ENCODE results near the gene ARHGAP24.
"Not testable (repeated sequence)": the region's sequence is repeated elsewhere in the genome, so short reads cannot be mapped to it uniquely, and the experiment has no call there.

Gene ARHGAP24

GRCh38 chr4:85496933-85497332 lies 22.0 kb downstream of the ARHGAP24 start:
- no peak overlapping the region for H3K4me3 Mint-ChIP-seq
- H3K27me3 Mint-ChIP-seq = no peaks in the 10 kb centered on the region
- H3K4me1 Mint-ChIP-seq (ENCODE audit: low read depth) = no peaks in the 10 kb centered on the region
- H3K27ac Mint-ChIP-seq = no peak overlapping the region
- no peaks in the 10 kb centered on the region for H3K36me3 Mint-ChIP-seq
- H3K9me3 Mint-ChIP-seq (ENCODE audit: low read depth) = peaks cover 3% of the 10 kb centered on the region

- Mint-ChIP-seq H3K4me1 (ENCODE audit: low read depth) (no peaks in the 10 kb centered on the region), H3K27me3 (no peaks in the 10 kb centered on the region), H3K36me3 (no peaks in the 10 kb centered on the region), H3K27ac (no peak overlapping the region), H3K4me3 (no peak overlapping the region), H3K9me3 (ENCODE audit: low read depth) (peaks cover under 1% of the 10 kb centered on the region)
These were observed 23.3 kb downstream of the ARHGAP24 start for GRCh38 chr4:85498068-85498733.

DNA sequence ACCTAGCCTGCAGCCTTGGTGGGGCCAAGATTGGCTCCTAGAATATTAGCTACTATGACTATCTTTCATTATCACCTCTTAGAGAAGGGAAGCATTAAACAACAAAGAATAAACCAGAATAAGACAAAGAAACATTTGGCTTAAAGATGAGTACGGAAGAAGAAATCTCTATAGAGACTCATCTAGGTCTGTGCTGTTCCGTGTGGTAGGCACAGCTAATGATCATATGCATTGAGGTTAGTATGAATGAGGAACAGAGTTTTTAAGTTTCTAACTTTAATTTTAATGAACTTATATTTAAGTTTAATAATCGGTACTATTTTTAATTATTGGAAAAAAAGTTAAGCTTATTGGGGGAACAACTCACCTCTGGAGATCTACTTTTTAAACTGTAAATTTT lies 24.6 kb downstream of the ARHGAP24 start:
- no peaks in the 10 kb centered on the region for H3K4me1 Mint-ChIP-seq (ENCODE audit: low read depth)
- H3K27ac Mint-ChIP-seq = no peak overlapping the region
- no peaks in the 10 kb centered on the region for H3K9me3 Mint-ChIP-seq (ENCODE audit: low read depth)
- no peaks in the 10 kb centered on the region for H3K36me3 Mint-ChIP-seq
- no peaks in the 10 kb centered on the region for H3K27me3 Mint-ChIP-seq
- H3K4me3 Mint-ChIP-seq = no peak overlapping the region

GRCh38 chr4:85500110-85500867 lies 25.3 kb downstream of the ARHGAP24 start:
- Mint-ChIP-seq H3K36me3 (no peaks in the 10 kb centered on the region), H3K4me3 (no peak overlapping the region), H3K27ac (no peak overlapping the region), H3K4me1 (ENCODE audit: low read depth) (no peaks in the 10 kb centered on the region), H3K27me3 (no peaks in the 10 kb centered on the region), H3K9me3 (ENCODE audit: low read depth) (no peaks in the 10 kb centered on the region)

- not testable (repeated sequence) for H3K9me3 Mint-ChIP-seq (ENCODE audit: low read depth); H3K4me3 Mint-ChIP-seq; H3K27me3 Mint-ChIP-seq; H3K27ac Mint-ChIP-seq; H3K36me3 Mint-ChIP-seq; H3K4me1 Mint-ChIP-seq (ENCODE audit: low read depth)
These were observed 26.2 kb downstream of the ARHGAP24 start for GRCh38 chr4:85501145-85501544.

GRCh38 chr4:85508654-85509053 lies 33.7 kb downstream of the ARHGAP24 start:
- Mint-ChIP-seq H3K27ac (no peak overlapping the region), H3K9me3 (ENCODE audit: low read depth) (peaks cover 5% of the 10 kb centered on the region), H3K4me1 (ENCODE audit: low read depth) (no peaks in the 10 kb centered on the region), H3K4me3 (no peak overlapping the region), H3K27me3 (no peaks in the 10 kb centered on the region), H3K36me3 (no peaks in the 10 kb centered on the region)

DNA sequence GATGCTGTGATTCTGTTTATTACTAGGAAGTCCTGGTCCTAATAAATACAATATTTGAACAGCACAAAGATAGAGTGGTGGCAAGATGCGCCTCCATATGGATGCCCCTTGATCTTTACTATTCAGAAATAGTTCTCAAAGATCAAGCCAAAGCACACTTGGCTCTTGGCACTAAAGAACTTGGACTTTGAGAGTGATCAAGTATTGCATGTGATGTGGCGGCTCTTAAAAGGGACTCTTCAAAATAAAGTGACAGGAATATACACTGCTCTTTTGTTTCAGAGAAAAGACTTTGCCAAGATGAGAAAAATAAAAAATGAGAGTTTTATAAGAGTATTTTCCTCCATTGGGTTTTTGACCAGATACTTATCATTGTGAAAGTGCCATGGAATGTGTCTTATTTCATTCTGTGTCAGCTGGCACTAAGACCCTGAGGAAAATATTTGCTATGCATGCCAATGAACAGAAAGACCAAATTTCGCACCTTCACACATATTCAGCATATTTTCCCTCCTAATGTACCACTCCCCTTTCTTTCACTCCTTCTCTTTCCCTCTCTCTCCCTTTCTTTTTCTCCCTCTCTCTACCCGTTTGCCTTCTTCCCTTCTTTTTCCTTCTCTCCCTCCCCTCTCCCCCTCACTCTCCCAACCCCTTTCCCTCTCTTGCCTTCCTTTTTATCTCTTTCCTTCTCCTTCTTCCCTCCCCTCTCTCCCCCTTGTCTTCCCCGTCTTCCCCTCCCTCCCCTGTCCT lies 35.1 kb downstream of the ARHGAP24 start:
- Mint-ChIP-seq H3K27ac (no peak overlapping the region), H3K9me3 (ENCODE audit: low read depth) (peaks cover 5% of the 10 kb centered on the region), H3K4me3 (no peak overlapping the region), H3K27me3 (no peaks in the 10 kb centered on the region), H3K4me1 (ENCODE audit: low read depth) (no peaks in the 10 kb centered on the region), H3K36me3 (no peaks in the 10 kb centered on the region)

GRCh38 chr4:85510632-85510984 lies 35.7 kb downstream of the ARHGAP24 start:
- Mint-ChIP-seq H3K4me3 (no peak overlapping the region), H3K9me3 (ENCODE audit: low read depth) (peaks cover 5% of the 10 kb centered on the region), H3K27me3 (no peaks in the 10 kb centered on the region), H3K36me3 (no peaks in the 10 kb centered on the region), H3K27ac (no peak overlapping the region), H3K4me1 (ENCODE audit: low read depth) (no peaks in the 10 kb centered on the region)

GRCh38 chr4:85512446-85513205 lies 37.7 kb downstream of the ARHGAP24 start:
- H3K4me3 Mint-ChIP-seq = no peak overlapping the region

GRCh38 chr4:85514117-85514516 lies 39.2 kb downstream of the ARHGAP24 start:
- no peak overlapping the region for H3K4me3 Mint-ChIP-seq
- no peaks in the 10 kb centered on the region for H3K4me1 Mint-ChIP-seq (ENCODE audit: low read depth)
- no peak overlapping the region for H3K27ac Mint-ChIP-seq
- no peaks in the 10 kb centered on the region for H3K36me3 Mint-ChIP-seq
- H3K27me3 Mint-ChIP-seq = no peaks in the 10 kb centered on the region
- H3K9me3 Mint-ChIP-seq (ENCODE audit: low read depth) = peaks cover 5% of the 10 kb centered on the region

More at GRCh38 chr4:85512446-85513205, 37.7 kb downstream of the ARHGAP24 start:
- Mint-ChIP-seq H3K27ac (no peak overlapping the region), H3K4me1 (ENCODE audit: low read depth) (no peaks in the 10 kb centered on the region), H3K36me3 (no peaks in the 10 kb centered on the region), H3K9me3 (ENCODE audit: low read depth) (peaks cover 5% of the 10 kb centered on the region), H3K27me3 (no peaks in the 10 kb centered on the region)

DNA sequence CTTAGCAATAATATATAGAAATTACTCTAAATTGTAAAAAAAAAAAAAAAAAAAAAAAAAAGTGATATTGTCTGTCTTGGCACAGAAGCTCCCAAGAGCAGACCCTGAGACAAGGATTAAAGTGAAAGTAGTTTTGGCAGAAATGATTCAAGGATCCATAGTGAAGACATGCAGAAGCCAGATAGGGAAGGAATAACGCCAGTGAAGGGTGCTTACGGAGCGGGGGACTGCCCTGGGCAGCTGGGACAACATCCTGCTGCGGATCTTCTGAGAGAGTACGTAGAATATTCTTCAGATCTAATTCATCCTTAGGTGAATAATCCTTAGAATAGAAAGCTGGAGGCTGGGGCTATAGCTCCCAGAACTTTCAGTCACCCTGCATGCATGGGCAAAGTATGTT lies 39.8 kb downstream of the ARHGAP24 start:
- no peak overlapping the region for H3K4me3 Mint-ChIP-seq
- no peaks in the 10 kb centered on the region for H3K27me3 Mint-ChIP-seq
- H3K36me3 Mint-ChIP-seq = no peaks in the 10 kb centered on the region
- H3K4me1 Mint-ChIP-seq (ENCODE audit: low read depth) = no peaks in the 10 kb centered on the region
- no peak overlapping the region for H3K27ac Mint-ChIP-seq
- peaks cover 5% of the 10 kb centered on the region for H3K9me3 Mint-ChIP-seq (ENCODE audit: low read depth)

GRCh38 chr4:85515701-85516100 lies 40.8 kb downstream of the ARHGAP24 start:
- peaks cover 5% of the 10 kb centered on the region for H3K9me3 Mint-ChIP-seq (ENCODE audit: low read depth)
- no peaks in the 10 kb centered on the region for H3K27me3 Mint-ChIP-seq
- H3K4me1 Mint-ChIP-seq (ENCODE audit: low read depth) = no peaks in the 10 kb centered on the region
- no peak overlapping the region for H3K4me3 Mint-ChIP-seq
- H3K27ac Mint-ChIP-seq = no peak overlapping the region
- H3K36me3 Mint-ChIP-seq = no peaks in the 10 kb centered on the region

- not testable (repeated sequence) for H3K4me1 Mint-ChIP-seq (ENCODE audit: low read depth); H3K4me3 Mint-ChIP-seq; H3K36me3 Mint-ChIP-seq; H3K9me3 Mint-ChIP-seq (ENCODE audit: low read depth); H3K27me3 Mint-ChIP-seq; H3K27ac Mint-ChIP-seq
These were observed 43.6 kb downstream of the ARHGAP24 start for GRCh38 chr4:85518526-85518925.

GRCh38 chr4:85520765-85521749 lies 46.1 kb downstream of the ARHGAP24 start:
- H3K4me3 Mint-ChIP-seq = no peak overlapping the region
- H3K4me1 Mint-ChIP-seq (ENCODE audit: low read depth) = no peaks in the 10 kb centered on the region

More at GRCh38 chr4:85520765-85521749, 46.1 kb downstream of the ARHGAP24 start:
- Mint-ChIP-seq H3K27me3 (no peaks in the 10 kb centered on the region), H3K36me3 (no peaks in the 10 kb centered on the region), H3K27ac (no peak overlapping the region), H3K9me3 (ENCODE audit: low read depth) (peaks cover 5% of the 10 kb centered on the region)
